Renal pelvis (tissue), 12 donors: ENCODE measurements around the gene STAP2. TPM values are rescaled to one million over a fixed set of nuclear protein-coding genes. Genes with fewer than 3 reads are reported as not detected.

Experiments
- DNase-seq: peaks from one replicate; pipeline ENCODE4 v3.0.0-alpha.2; 2013
- long read RNA-seq, 16 experiments: transcript quantifications; one replicate each; lab custom pipeline, GENCODE V29; 2026
- polyA plus RNA-seq, 3 donors: library from polyadenylated mRNA; unstranded; fragments of 120-200 nt; gene quantifications; one replicate each; pipeline ENCODE4 v1.2.1, GENCODE V29; 2013; ENCODE audit not compliant: insufficient read length in 3 of 3

Gene STAP2
- polyA plus RNA-seq: 10 to 100 TPM; 24.4 to 33.7 (median 31.4) TPM
- long read RNA-seq, donor 1, partial matches to known transcripts: 12 of 20 reads
- long read RNA-seq, donor 1, other reads (novel, unspliced or antisense): 0 of 20 reads
- long read RNA-seq, donor 2, transcript STAP2-201 (13 exons, 1,426 nt): major isoform, 9 of 12 reads
- long read RNA-seq, donor 2, partial matches to known transcripts: 0 of 12 reads
- long read RNA-seq, donor 2, other reads (novel, unspliced or antisense): 0 of 12 reads
- long read RNA-seq, donor 3, transcript STAP2-201 (13 exons, 1,426 nt): major isoform, 6 of 6 reads
- long read RNA-seq, donor 3, partial matches to known transcripts: 0 of 6 reads
- long read RNA-seq, donor 3, other reads (novel, unspliced or antisense): 0 of 6 reads
- long read RNA-seq, donor 4, transcript STAP2-201 (13 exons, 1,426 nt): major isoform, 13 of 15 reads
- long read RNA-seq, donor 4, partial matches to known transcripts: 0 of 15 reads
- long read RNA-seq, donor 4, other reads (novel, unspliced or antisense): 0 of 15 reads
- long read RNA-seq, donor 5: 0 reads
- long read RNA-seq, donor 6, partial matches to known transcripts: 0 of 2 reads
- long read RNA-seq, donor 6, other reads (novel, unspliced or antisense): 0 of 2 reads
- long read RNA-seq, donor 7, partial matches to known transcripts: 9 of 14 reads
- long read RNA-seq, donor 7, other reads (novel, unspliced or antisense): 0 of 14 reads
- long read RNA-seq, donor 8, partial matches to known transcripts: 0 of 1 reads
- long read RNA-seq, donor 8, other reads (novel, unspliced or antisense): 0 of 1 reads
- long read RNA-seq, donor 9, transcript STAP2-201 (13 exons, 1,426 nt): major isoform, 12 of 12 reads
- long read RNA-seq, donor 9, partial matches to known transcripts: 0 of 12 reads
- long read RNA-seq, donor 9, other reads (novel, unspliced or antisense): 0 of 12 reads
- long read RNA-seq, donor 10, partial matches to known transcripts: 6 of 19 reads
- long read RNA-seq, donor 10, other reads (novel, unspliced or antisense): 9 of 19 reads
- long read RNA-seq, donor 11, partial matches to known transcripts: 0 of 4 reads
- long read RNA-seq, donor 11, other reads (novel, unspliced or antisense): 0 of 4 reads
- long read RNA-seq, donor 12, transcript STAP2-201 (13 exons, 1,426 nt): major isoform, 14 of 25 reads
- long read RNA-seq, donor 12, partial matches to known transcripts: 0 of 25 reads
- long read RNA-seq, donor 12, other reads (novel, unspliced or antisense): 8 of 25 reads
- long read RNA-seq, donor 13, transcript STAP2-201 (13 exons, 1,426 nt): major isoform, 6 of 7 reads
- long read RNA-seq, donor 13, partial matches to known transcripts: 0 of 7 reads
- long read RNA-seq, donor 13, other reads (novel, unspliced or antisense): 0 of 7 reads
- long read RNA-seq, donor 14: 0 reads
- long read RNA-seq, donor 15: 0 reads
- long read RNA-seq, donor 16, partial matches to known transcripts: 0 of 2 reads
- long read RNA-seq, donor 16, other reads (novel, unspliced or antisense): 0 of 2 reads

- no peak for DNase-seq
Measured at GRCh38 chr19:4338441-4339355, at the start of gene STAP2. TSS of gene STAP2 (minus strand) at chr19:4338827. CDS start at chr19:4338753, 74 bp downstream.

GRCh38 chr19:4386041-4386782 lies 47.6 kb upstream of the STAP2 start:
- DNase-seq: no peak

- DNase-seq: no peak
Measured at GRCh38 chr19:4385291-4386040, 46.8 kb upstream of the STAP2 start.

GRCh38 chr19:4380254-4380727 lies 41.7 kb upstream of the STAP2 start:
- no peak for DNase-seq

GRCh38 chr19:4379383-4380253 lies 41.0 kb upstream of the STAP2 start:
- no peak for DNase-seq

- no peak for DNase-seq
Measured at GRCh38 chr19:4378886-4379285, 40.3 kb upstream of the STAP2 start.

- no peak for DNase-seq
Measured at GRCh38 chr19:4376991-4377781, 38.6 kb upstream of the STAP2 start.

- no peak for DNase-seq
Measured at GRCh38 chr19:4376671-4376990, 38.0 kb upstream of the STAP2 start.

- no peak for DNase-seq
Measured at GRCh38 chr19:4376028-4376670, 37.5 kb upstream of the STAP2 start.

- no peak for DNase-seq
Measured at GRCh38 chr19:4375164-4376027, 36.8 kb upstream of the STAP2 start.

- DNase-seq: no peak
Measured at GRCh38 chr19:4374498-4375163, 36.0 kb upstream of the STAP2 start.

GRCh38 chr19:4373601-4374497 lies 35.2 kb upstream of the STAP2 start:
- DNase-seq: no peak

GRCh38 chr19:4373013-4373367 lies 34.4 kb upstream of the STAP2 start:
- DNase-seq: no peak
